PC-9 (cell line): ENCODE data around the gene SLC66A1. TPM values are rescaled to one million over a fixed set of nuclear protein-coding genes. Genes with fewer than 3 reads are reported as not detected.
A peak's percentile ranks its signal among the peaks of the same experiment; 100 is the strongest.

ENCODE experiments used
- BruUV-seq: library from RNA; stranded (reverse); fragments of 400-500 nt; replicated peaks from 2 replicates; lab custom pipeline; 2021; lab: Mats Ljungman, UMichigan
- CTCF ChIA-PET: fragments of 300-600 bp; sonication (Branson Sonifier 250); formaldehyde crosslinking; loops from one replicate; lab custom pipeline; 2022; ENCODE audit warnings: antibody characterized with exemption; lab: Charles Lee
- POLR2A ChIA-PET: fragments of 300-600 bp; sonication (Branson Sonifier 250); formaldehyde crosslinking; loops from one replicate; lab custom pipeline; 2022; ENCODE audit warnings: antibody characterized with exemption; ENCODE audit not compliant: unreplicated experiment; lab: Charles Lee
- DNase-seq, 2 experiments: peaks; one replicate each; pipeline versions ENCODE4 v3.0.0 to v3.0.0-alpha.2; 2015 to 2022; ENCODE audit warnings: mixed read lengths in 1 of 2
- H2AFZ ChIP-seq: fragments of 200-600 bp; sonication (generic); 2 replicates; pipeline ENCODE4 v1.8.1; 2017; ENCODE audit warnings: antibody characterized with exemption
- H3F3A ChIP-seq: fragments of 200-600 bp; sonication (generic); 2 replicates; pipeline ENCODE4 v1.8.1; 2017; ENCODE audit warnings: antibody characterized with exemption, mild to moderate bottlenecking, low read depth; ENCODE audit not compliant: insufficient read depth
- H3K27ac ChIP-seq: fragments of 200-600 bp; sonication (generic); 2 replicates; pipeline ENCODE4 v1.6.1; 2016; ENCODE audit warnings: mixed run types
- H3K27me3 ChIP-seq: fragments of 200-600 bp; sonication (generic); 2 replicates; pipeline ENCODE4 v1.6.1; 2016; ENCODE audit warnings: low read depth, mixed run types; ENCODE audit not compliant: insufficient read depth
- H3K36me3 ChIP-seq: fragments of 200-600 bp; sonication (generic); 2 replicates; pipeline ENCODE4 v1.6.1; 2016; ENCODE audit warnings: low read depth, mixed run types
- H3K4me1 ChIP-seq: fragments of 200-600 bp; sonication (generic); replicated peaks from 2 replicates; pipeline ENCODE4 v1.6.1; 2016; ENCODE audit warnings: mixed run types; ENCODE audit not compliant: insufficient read depth
- H3K4me2 ChIP-seq: fragments of 200-600 bp; sonication (generic); 2 replicates; pipeline ENCODE4 v1.6.1; 2017; ENCODE audit warnings: mixed run types
- H3K4me3 ChIP-seq: fragments of 200-600 bp; sonication (generic); 2 replicates; pipeline ENCODE4 v1.6.1; 2016; ENCODE audit warnings: mixed run types
- H3K79me2 ChIP-seq: fragments of 200-600 bp; sonication (generic); 2 replicates; pipeline ENCODE4 v1.6.1; 2017; ENCODE audit warnings: low read depth, mixed run types
- H3K9me2 ChIP-seq: fragments of 200-600 bp; sonication (generic); 2 replicates; pipeline ENCODE4 v1.8.1; 2017; ENCODE audit warnings: mild to moderate bottlenecking; ENCODE audit not compliant: insufficient read depth
- H3K9me3 ChIP-seq: fragments of 200-600 bp; sonication (generic); 2 replicates; pipeline ENCODE4 v1.8.1; 2016; ENCODE audit warnings: low read depth; ENCODE audit not compliant: insufficient read depth
- H4K20me1 ChIP-seq: fragments of 200-600 bp; sonication (generic); 2 replicates; pipeline ENCODE4 v1.8.1; 2017; ENCODE audit not compliant: insufficient read depth
- EZH2 ChIP-seq: fragments of 200-600 bp; sonication (generic); IDR thresholded peaks from 2 replicates; pipeline ENCODE4 v1.8.0; 2017; ENCODE audit warnings: antibody characterized with exemption, low read depth
- intact Hi-C: fragments of 100-400 bp; cut with micrococcal nuclease; formaldehyde crosslinking; loops from one replicate; pipeline ENCODE4 v1.10.0; 2022; ENCODE audit not compliant: unreplicated experiment
- total RNA-seq: library from RNA; stranded (reverse); gene quantifications from 2 replicates; pipeline ENCODE4 v1.2.3, GENCODE V29; 2021
- TF ChIP-seq, protein P1 (sequence below): fragments of 200-600 bp; sonication (generic); conservative IDR thresholded peaks from 2 replicates; pipeline ENCODE4 v1.6.1; 2017; ENCODE audit warnings: mixed run types, antibody characterized with exemption, mild to moderate bottlenecking, moderate library complexity

The SLC66A1 gene
- total RNA-seq, 1 experiment from 2014 or later = 13.8 TPM

DNA sequence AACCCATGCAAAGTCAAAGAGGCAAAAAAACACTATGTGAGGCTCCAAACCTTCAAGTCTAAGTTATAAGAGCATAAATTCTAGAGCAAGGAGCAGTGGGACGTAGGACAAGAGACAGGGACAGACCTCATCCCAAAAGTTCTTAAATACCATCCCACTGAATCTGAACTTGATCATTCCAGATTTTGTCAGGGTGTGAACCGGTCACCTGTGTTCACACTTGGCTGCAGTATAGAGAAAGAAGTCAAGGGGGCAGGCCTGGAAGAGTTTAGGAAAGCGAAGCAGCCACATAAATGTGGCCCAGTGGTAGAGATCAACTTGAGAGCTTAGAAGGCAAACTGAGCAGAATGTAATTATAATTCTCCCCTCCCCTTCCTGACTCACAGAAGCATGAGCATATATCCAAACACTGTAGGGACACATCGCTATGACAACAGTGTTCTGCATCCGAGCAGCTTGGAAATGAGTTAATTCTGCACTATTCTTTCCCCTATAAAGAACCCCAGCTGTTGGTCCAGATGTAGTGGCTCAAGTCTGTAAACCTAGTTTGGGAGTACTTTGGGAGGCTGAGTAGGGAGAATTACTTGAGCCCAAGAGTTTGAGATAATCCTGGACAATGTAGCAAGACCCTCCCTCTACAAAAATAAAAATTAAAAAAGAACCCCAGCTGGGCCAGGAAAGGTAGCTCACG is 2.9 kb upstream of the SLC66A1 start:
- Histone ChIP-seq H3K9me3 (no peaks in the 10 kb centered on the region), H3K36me3 (no peaks in the 10 kb centered on the region), H2AFZ (no peak overlapping the region), H3K4me1 (peaks cover 11% of the 10 kb centered on the region), H3K4me2 (no peak overlapping the region), H3F3A (no peaks in the 10 kb centered on the region), H3K27me3 (no peaks in the 10 kb centered on the region), H3K27ac (no peak overlapping the region), H3K4me3 (no peak overlapping the region), H3K79me2 (peaks cover 12% of the 10 kb centered on the region), H3K9me2 (no peaks in the 10 kb centered on the region), H4K20me1 (peaks cover 6% of the 10 kb centered on the region; the same call in 1 of the 2 replicates)
- intact Hi-C loops = no loop called here
- DNase-seq = no peak
- BruUV-seq = no TSS peak
- TF ChIP-seq EZH2 = no peak
- TF ChIP-seq, protein P1, sequence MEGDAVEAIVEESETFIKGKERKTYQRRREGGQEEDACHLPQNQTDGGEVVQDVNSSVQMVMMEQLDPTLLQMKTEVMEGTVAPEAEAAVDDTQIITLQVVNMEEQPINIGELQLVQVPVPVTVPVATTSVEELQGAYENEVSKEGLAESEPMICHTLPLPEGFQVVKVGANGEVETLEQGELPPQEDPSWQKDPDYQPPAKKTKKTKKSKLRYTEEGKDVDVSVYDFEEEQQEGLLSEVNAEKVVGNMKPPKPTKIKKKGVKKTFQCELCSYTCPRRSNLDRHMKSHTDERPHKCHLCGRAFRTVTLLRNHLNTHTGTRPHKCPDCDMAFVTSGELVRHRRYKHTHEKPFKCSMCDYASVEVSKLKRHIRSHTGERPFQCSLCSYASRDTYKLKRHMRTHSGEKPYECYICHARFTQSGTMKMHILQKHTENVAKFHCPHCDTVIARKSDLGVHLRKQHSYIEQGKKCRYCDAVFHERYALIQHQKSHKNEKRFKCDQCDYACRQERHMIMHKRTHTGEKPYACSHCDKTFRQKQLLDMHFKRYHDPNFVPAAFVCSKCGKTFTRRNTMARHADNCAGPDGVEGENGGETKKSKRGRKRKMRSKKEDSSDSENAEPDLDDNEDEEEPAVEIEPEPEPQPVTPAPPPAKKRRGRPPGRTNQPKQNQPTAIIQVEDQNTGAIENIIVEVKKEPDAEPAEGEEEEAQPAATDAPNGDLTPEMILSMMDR = no peak
- CTCF ChIA-PET = no interaction called here
- POLR2A ChIA-PET = interaction anchor here (0.7 kb wide), 2 partner anchors 193 to 1448 kb away, joined by 3 to 4 read pairs; no protein-coding TSS in a partner anchor

DNA sequence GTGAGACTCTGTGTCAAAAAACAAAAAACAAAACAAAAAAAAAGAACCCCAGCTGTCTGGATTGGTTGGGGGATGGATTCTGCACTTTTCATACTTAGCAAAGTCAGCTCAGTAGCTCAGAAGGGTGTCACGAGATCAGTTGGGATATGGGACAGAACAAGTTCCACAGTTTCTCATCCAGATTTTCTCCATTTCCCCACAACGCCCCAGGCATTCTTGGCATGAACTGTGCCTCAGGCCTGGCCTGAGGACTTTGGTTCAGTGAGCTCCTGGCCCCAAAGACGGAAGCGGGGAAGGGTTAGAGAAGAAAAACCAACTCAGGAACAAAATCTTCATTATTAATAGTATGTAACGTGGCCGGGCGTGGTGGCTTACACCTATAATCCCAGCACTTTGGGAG is 2.1 kb upstream of the SLC66A1 start:
- no peak overlapping the region for H3K4me2 ChIP-seq
- no peak overlapping the region for H3K4me3 ChIP-seq
- peaks cover 11% of the 10 kb centered on the region for H3K4me1 ChIP-seq
- no peaks in the 10 kb centered on the region for H3F3A ChIP-seq
- no peak for TF ChIP-seq EZH2
- TF ChIP-seq, protein P1 = no peak
- intact Hi-C loops = loop anchor here (5.0 kb wide), 1 partner anchor 58 kb away; the partner anchor contains the start of genes EMC1 and MRTO4
- no peak for DNase-seq
- BruUV-seq = no TSS peak
- no peaks in the 10 kb centered on the region for H3K9me2 ChIP-seq
- H3K27ac ChIP-seq = no peak overlapping the region
- ChIA-PET POLR2A (interaction anchor here (0.7 kb wide), 1 partner anchor 1448 kb away, joined by 4 read pairs; no protein-coding TSS in a partner anchor), CTCF (interaction anchor here (0.6 kb wide), 1 partner anchor 32 kb away, joined by 3 read pairs; no protein-coding TSS in a partner anchor)
- H3K27me3 ChIP-seq = no peaks in the 10 kb centered on the region
- H3K36me3 ChIP-seq = no peaks in the 10 kb centered on the region
- peaks cover 12% of the 10 kb centered on the region for H3K79me2 ChIP-seq
- peaks cover 6% of the 10 kb centered on the region; the same call in 1 of the 2 replicates for H4K20me1 ChIP-seq
- no peaks in the 10 kb centered on the region for H3K9me3 ChIP-seq
- H2AFZ ChIP-seq = no peak overlapping the region

DNA sequence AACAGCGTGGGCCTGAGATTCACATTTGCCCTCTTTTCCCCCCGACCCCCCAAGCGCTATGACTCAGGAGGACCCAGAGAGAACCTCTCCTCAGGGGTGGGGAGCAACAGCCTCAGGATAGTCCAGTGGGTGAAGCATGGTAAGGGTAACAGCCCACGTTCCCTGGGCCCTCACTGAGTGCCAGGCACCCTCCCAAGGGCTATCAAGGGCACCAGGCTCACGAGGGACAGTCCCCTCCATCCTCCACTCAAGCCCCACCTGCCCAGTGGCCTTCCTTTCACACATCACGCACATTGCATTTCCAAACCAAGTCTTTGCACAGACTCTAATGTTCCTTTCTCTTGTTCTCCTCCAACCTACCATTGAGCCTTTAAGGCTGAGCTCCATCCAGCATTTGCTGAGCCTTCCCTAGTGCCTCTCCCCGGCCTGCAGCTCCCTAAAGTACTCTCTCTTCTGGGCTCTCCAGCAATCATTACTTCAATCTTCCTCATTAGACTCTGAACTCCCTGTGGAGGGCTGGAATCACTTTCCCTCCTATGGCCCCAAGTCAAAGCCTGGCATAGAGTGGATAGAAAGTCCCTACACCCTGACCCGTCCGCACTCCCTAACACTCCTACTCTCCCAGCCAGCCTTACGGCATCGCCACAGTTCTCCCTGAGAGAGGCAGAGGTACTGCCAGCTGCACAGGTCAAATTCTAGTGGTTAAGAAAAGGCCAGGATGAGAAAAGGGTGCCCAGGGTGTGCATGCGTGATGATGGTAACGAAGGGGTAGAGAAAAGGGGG is 1.2 kb upstream of the SLC66A1 start:
- Histone ChIP-seq H3K4me3 (peak overlapping the region; percentile 75), H2AFZ (peak overlapping the region; percentile 86), H3K27me3 (no peaks in the 10 kb centered on the region), H3F3A (no peaks in the 10 kb centered on the region), H3K27ac (no peak overlapping the region), H3K9me3 (no peaks in the 10 kb centered on the region), H3K4me1 (peaks cover 11% of the 10 kb centered on the region), H3K9me2 (no peaks in the 10 kb centered on the region), H3K79me2 (peaks cover 12% of the 10 kb centered on the region), H4K20me1 (peaks cover 6% of the 10 kb centered on the region; the same call in 1 of the 2 replicates), H3K4me2 (peak overlapping the region; percentile 87), H3K36me3 (no peaks in the 10 kb centered on the region)
- CTCF ChIA-PET = interaction anchor here (0.6 kb wide), 1 partner anchor 59 kb away, joined by 3 read pairs; the partner anchor contains the start of genes EMC1 and MRTO4
- TF ChIP-seq, protein P1 = no peak
- TF ChIP-seq EZH2 = no peak
- POLR2A ChIA-PET = interaction anchor here (0.9 kb wide), 1 partner anchor 135 kb away, joined by 3 read pairs; no protein-coding TSS in a partner anchor
- BruUV-seq = TSS peak; percentile 35
- no peak for DNase-seq
- intact Hi-C loops = loop anchor here (5.0 kb wide), 1 partner anchor 59 kb away; the partner anchor contains the start of genes EMC1 and MRTO4
